ENCODE data around the gene C15orf40.
"Not testable (repeated sequence)": the region's sequence is repeated elsewhere in the genome, so short reads cannot be mapped to it uniquely, and the experiment has no call there.

C15orf40 gene

GRCh38 chr15:82939678-82940077 is 71.8 kb downstream of the C15orf40 start:
- H3K9me3 Mint-ChIP-seq; H3K4me1 Mint-ChIP-seq (ENCODE audit: low read depth in 2 of 2); H3K4me3 Mint-ChIP-seq; ATAC-seq (replicated peaks); H3K36me3 Mint-ChIP-seq (ENCODE audit: insufficient read depth); DNase-seq; H3K27ac Mint-ChIP-seq: not testable (repeated sequence)
- peaks cover 34 to 47% of the 10 kb centered on the region in 2 donors for H3K27me3 Mint-ChIP-seq

All from effector memory CD8-positive, alpha-beta T cell (primary cell).